ENCODE measurements around the gene KIF24.
"Not testable (repeated sequence)": the region's sequence is repeated elsewhere in the genome, so short reads cannot be mapped to it uniquely, and the experiment has no call there.

The KIF24 gene

GRCh38 chr9:34341659-34342295 is 12.7 kb upstream of the KIF24 start:
- TF ChIP-seq CTCF (IDR thresholded peaks at IDR 0.05; ENCODE audit: insufficient read depth, low read length, poor library complexity, severe bottlenecking): no peak

GRCh38 chr9:34338665-34339385 is 9.8 kb upstream of the KIF24 start:
- Histone ChIP-seq H3K27me3 (replicated peaks; ENCODE audit: control insufficient read depth, insufficient read depth, low read length) (no peaks in the 10 kb centered on the region), H3K4me3 (replicated peaks; ENCODE audit: low read depth, low read length) (no peak overlapping the region), H3K36me3 (ENCODE audit: control insufficient read depth, insufficient read depth, low read length) (peaks cover 12% of the 10 kb centered on the region)
- no peak for DNase-seq (ENCODE audit: extremely low read depth, insufficient read length)
- no peak for TF ChIP-seq CTCF (IDR thresholded peaks at IDR 0.05; ENCODE audit: insufficient read depth, low read length, poor library complexity, severe bottlenecking)

More at GRCh38 chr9:34341659-34342295, 12.7 kb upstream of the KIF24 start:
- H3K27me3 ChIP-seq (replicated peaks; ENCODE audit: control insufficient read depth, insufficient read depth, low read length): no peaks in the 10 kb centered on the region
- H3K4me3 ChIP-seq (replicated peaks; ENCODE audit: low read depth, low read length): no peak overlapping the region
- no peak for DNase-seq (ENCODE audit: extremely low read depth, insufficient read length)
- H3K36me3 ChIP-seq (ENCODE audit: control insufficient read depth, insufficient read depth, low read length): peaks cover 12% of the 10 kb centered on the region

DNA sequence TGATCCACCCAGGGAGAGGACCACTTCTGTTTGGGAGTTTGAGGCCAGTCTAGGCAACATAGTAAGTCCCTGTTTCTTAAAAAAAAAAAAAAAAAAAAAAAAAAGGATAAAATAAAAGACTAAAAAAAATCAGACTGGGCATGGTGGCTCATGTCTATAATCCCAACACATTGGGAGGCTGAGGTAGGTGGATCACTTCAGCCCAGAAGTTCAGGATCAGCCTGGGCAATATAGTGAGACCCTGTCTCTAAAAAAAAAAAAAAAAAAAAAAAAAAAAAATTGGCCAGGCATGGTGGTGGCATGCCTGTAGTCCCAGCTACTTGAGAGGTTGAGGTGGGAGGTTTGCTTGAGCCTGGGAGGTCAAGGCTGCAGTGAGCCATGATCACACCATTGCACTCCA is 9.0 kb upstream of the KIF24 start:
- H3K4me3 ChIP-seq (replicated peaks; ENCODE audit: low read depth, low read length); DNase-seq (ENCODE audit: extremely low read depth, insufficient read length); H3K27me3 ChIP-seq (replicated peaks; ENCODE audit: control insufficient read depth, insufficient read depth, low read length): not testable (repeated sequence)
- H3K36me3 ChIP-seq (ENCODE audit: control insufficient read depth, insufficient read depth, low read length): peaks cover 10% of the 10 kb centered on the region

GRCh38 chr9:34337403-34337802 is 8.3 kb upstream of the KIF24 start:
- H3K36me3 ChIP-seq (ENCODE audit: control insufficient read depth, insufficient read depth, low read length): peaks cover 10% of the 10 kb centered on the region
- no peak for DNase-seq (ENCODE audit: extremely low read depth, insufficient read length)

GRCh38 chr9:34335376-34335775 is 6.3 kb upstream of the KIF24 start:
- Histone ChIP-seq H3K4me3 (replicated peaks; ENCODE audit: low read depth, low read length) (no peak overlapping the region), H3K27me3 (replicated peaks; ENCODE audit: control insufficient read depth, insufficient read depth, low read length) (no peaks in the 10 kb centered on the region), H3K36me3 (ENCODE audit: control insufficient read depth, insufficient read depth, low read length) (peaks cover 9% of the 10 kb centered on the region)
- no peak for DNase-seq (ENCODE audit: extremely low read depth, insufficient read length)
- no peak for TF ChIP-seq CTCF (IDR thresholded peaks at IDR 0.05; ENCODE audit: insufficient read depth, low read length, poor library complexity, severe bottlenecking)

More at GRCh38 chr9:34337403-34337802, 8.3 kb upstream of the KIF24 start:
- H3K4me3 ChIP-seq (replicated peaks; ENCODE audit: low read depth, low read length): no peak overlapping the region
- H3K27me3 ChIP-seq (replicated peaks; ENCODE audit: control insufficient read depth, insufficient read depth, low read length): no peaks in the 10 kb centered on the region
- no peak for TF ChIP-seq CTCF (IDR thresholded peaks at IDR 0.05; ENCODE audit: insufficient read depth, low read length, poor library complexity, severe bottlenecking)

GRCh38 chr9:34334916-34335315 is 5.8 kb upstream of the KIF24 start:
- no peak for TF ChIP-seq CTCF (IDR thresholded peaks at IDR 0.05; ENCODE audit: insufficient read depth, low read length, poor library complexity, severe bottlenecking)
- peaks cover 8% of the 10 kb centered on the region for H3K36me3 ChIP-seq (ENCODE audit: control insufficient read depth, insufficient read depth, low read length)
- DNase-seq (ENCODE audit: extremely low read depth, insufficient read length): no peak
- H3K4me3 ChIP-seq (replicated peaks; ENCODE audit: low read depth, low read length): no peak overlapping the region
- H3K27me3 ChIP-seq (replicated peaks; ENCODE audit: control insufficient read depth, insufficient read depth, low read length): no peaks in the 10 kb centered on the region

All from GM06990 (cell line).